ENCODE data around the gene DNAI1. TPM values are rescaled to one million over a fixed set of nuclear protein-coding genes. Genes with fewer than 3 reads are reported as not detected.
"Not testable (repeated sequence)": the region's sequence is repeated elsewhere in the genome, so short reads cannot be mapped to it uniquely, and the experiment has no call there.

Gene DNAI1
- total RNA-seq, 1 donor from 2014 or later, result not detected

GRCh38 chr9:34464571-34464970, 6.0 kb downstream of the DNAI1 start:
- H3K27me3 ChIP-seq (ENCODE audit: low read depth), result no peaks in the 10 kb centered on the region
- intact Hi-C loops (cut with micrococcal nuclease), result no loop called here
- H3K9me3 ChIP-seq (replicated peaks), result no peaks in the 10 kb centered on the region
- no peak for DNase-seq
- no peak for TF ChIP-seq CTCF (IDR thresholded peaks at IDR 0.05; ENCODE audit: borderline replicate concordance)
- H3K27ac ChIP-seq (replicated peaks), result no peak overlapping the region
- H3K36me3 ChIP-seq, result no peaks in the 10 kb centered on the region
- no peak overlapping the region for H3K4me3 ChIP-seq
- H3K4me1 ChIP-seq, result peaks cover under 1% of the 10 kb centered on the region

GRCh38 chr9:34465468-34465867, 6.9 kb downstream of the DNAI1 start:
- no peak for TF ChIP-seq CTCF (IDR thresholded peaks at IDR 0.05; ENCODE audit: borderline replicate concordance)
- Histone ChIP-seq H3K9me3 (replicated peaks) (no peaks in the 10 kb centered on the region), H3K27me3 (ENCODE audit: low read depth) (no peaks in the 10 kb centered on the region), H3K4me1 (peaks cover 7% of the 10 kb centered on the region), H3K36me3 (no peaks in the 10 kb centered on the region), H3K4me3 (no peak overlapping the region), H3K27ac (replicated peaks) (no peak overlapping the region)
- intact Hi-C loops (cut with micrococcal nuclease), result no loop called here
- DNase-seq, result no peak

GRCh38 chr9:34475097-34475496, 16.5 kb downstream of the DNAI1 start:
- no peaks in the 10 kb centered on the region for H3K9me3 ChIP-seq (replicated peaks)
- intact Hi-C loops (cut with micrococcal nuclease), result no loop called here
- peaks cover 1% of the 10 kb centered on the region for H3K4me1 ChIP-seq
- no peak overlapping the region for H3K4me3 ChIP-seq
- no peak overlapping the region for H3K27ac ChIP-seq (replicated peaks)
- TF ChIP-seq CTCF (IDR thresholded peaks at IDR 0.05; ENCODE audit: borderline replicate concordance), result no peak
- no peaks in the 10 kb centered on the region for H3K27me3 ChIP-seq (ENCODE audit: low read depth)
- H3K36me3 ChIP-seq, result no peaks in the 10 kb centered on the region
- DNase-seq, result no peak

GRCh38 chr9:34477541-34477940, 18.9 kb downstream of the DNAI1 start:
- TF ChIP-seq CTCF (IDR thresholded peaks at IDR 0.05; ENCODE audit: borderline replicate concordance), result no peak
- Histone ChIP-seq H3K9me3 (replicated peaks) (no peaks in the 10 kb centered on the region), H3K36me3 (no peaks in the 10 kb centered on the region), H3K27me3 (ENCODE audit: low read depth) (no peaks in the 10 kb centered on the region), H3K4me3 (no peak overlapping the region), H3K27ac (replicated peaks) (no peak overlapping the region), H3K4me1 (no peaks in the 10 kb centered on the region)
- intact Hi-C loops (cut with micrococcal nuclease), result no loop called here
- no peak for DNase-seq

GRCh38 chr9:34479431-34479866, 20.8 kb downstream of the DNAI1 start:
- TF ChIP-seq CTCF (IDR thresholded peaks at IDR 0.05; ENCODE audit: borderline replicate concordance), result no peak
- H3K4me3 ChIP-seq, result no peak overlapping the region
- H3K27ac ChIP-seq (replicated peaks), result no peak overlapping the region
- no peaks in the 10 kb centered on the region for H3K27me3 ChIP-seq (ENCODE audit: low read depth)
- no peaks in the 10 kb centered on the region for H3K4me1 ChIP-seq
- no peaks in the 10 kb centered on the region for H3K9me3 ChIP-seq (replicated peaks)
- no peaks in the 10 kb centered on the region for H3K36me3 ChIP-seq
- intact Hi-C loops (cut with micrococcal nuclease), result no loop called here
- no peak for DNase-seq

- H3K27me3 ChIP-seq (ENCODE audit: low read depth); H3K4me1 ChIP-seq; H3K9me3 ChIP-seq (replicated peaks); H3K36me3 ChIP-seq; H3K4me3 ChIP-seq; H3K27ac ChIP-seq (replicated peaks); intact Hi-C loops (cut with micrococcal nuclease); DNase-seq: not testable (repeated sequence)
Measured at GRCh38 chr9:34481620-34482019, 23.0 kb downstream of the DNAI1 start.

- H3K36me3 ChIP-seq; H3K27ac ChIP-seq (replicated peaks); H3K9me3 ChIP-seq (replicated peaks); DNase-seq; H3K4me3 ChIP-seq; H3K27me3 ChIP-seq (ENCODE audit: low read depth); H3K4me1 ChIP-seq; intact Hi-C loops (cut with micrococcal nuclease): not testable (repeated sequence)
Measured at GRCh38 chr9:34482746-34483145, 24.1 kb downstream of the DNAI1 start.
